Right cardiac atrium (tissue), 5 donors: ENCODE results near the gene PDLIM7. TPM values are rescaled to one million over a fixed set of nuclear protein-coding genes. Genes with fewer than 3 reads are reported as not detected.

Source experiments
- ATAC-seq, 2 donors: fragments of 200-7000 bp; cut with Tn5 transposase; one replicate each; pipeline versions ENCODE4 v1.8.0 to v1.9.1; 2020; ENCODE audit warnings: moderate library complexity in 2 of 2, mild to moderate bottlenecking in 1 of 2
- DNase-seq, 3 donors: peaks; one replicate each; pipeline ENCODE4 v3.0.0-alpha.2; 2020
- H3K27ac ChIP-seq: one replicate; pipeline ENCODE4 v1.5.1; 2013; ENCODE audit warnings: mild to moderate bottlenecking, low read length, control low read depth, moderate library complexity
- H3K27me3 ChIP-seq: one replicate; pipeline ENCODE4 v1.6.1; 2013; ENCODE audit not compliant: control insufficient read depth, insufficient read depth
- H3K4me1 ChIP-seq: one replicate; pipeline ENCODE4 v1.6.1; 2013; ENCODE audit warnings: low read length; ENCODE audit not compliant: control insufficient read depth, insufficient read depth
- H3K4me3 ChIP-seq: one replicate; pipeline ENCODE4 v1.5.1; 2013; ENCODE audit warnings: low read length, control low read depth
- H3K9me3 ChIP-seq: one replicate; pipeline ENCODE4 v1.6.1; 2013; ENCODE audit warnings: low read length; ENCODE audit not compliant: control insufficient read depth
- WGBS: extraction: QIAGEN DNeasy Blood & Tissue Kit; methylation state at CpG from one replicate; pipeline ENCODE4 v1.1.7; 2013; 5-methylcytosine and 5-hydroxymethylcytosine counted together
- intact Hi-C, 4 donors: fragments of 100-400 bp; cut with DNase I; formaldehyde crosslinking; loops; one replicate each; pipeline versions ENCODE4 v1.11.0 to v1.14.0; 2022 to 2023
- polyA plus RNA-seq: library from polyadenylated mRNA; stranded (reverse); fragments of 200-250 nt; gene quantifications from one replicate; pipeline ENCODE4 v1.2.3, GENCODE V29; 2013
- total RNA-seq, 4 donors: library from RNA; stranded (reverse); fragmentation: NEBNext Ultra II Directional; extraction: Animal tissue kit (Norgen Biotek cat#: 25700); gene quantifications; one replicate each; pipeline ENCODE4 v1.2.1, GENCODE V29; 2021
- donor health status: healthy with polysubstance abuse.
- donor health status: DM: no; HTN: yes; CAD: no.
- donor health status: DM: no; HTN: no; CAD: no.
- donor health status: DM: no; HTN: yes; CAD: no; lungs with severe emphysema.
- donor health status: DM: yes; HTN: yes; CAD: no.

The PDLIM7 gene
- total and polyA plus RNA-seq, 5 donors = 35.0 to 71.5 (median 54.7) TPM

- Histone ChIP-seq H3K9me3 (no peaks in the 10 kb centered on the region), H3K4me3 (no peak overlapping the region), H3K27me3 (no peaks in the 10 kb centered on the region), H3K27ac (no peak overlapping the region), H3K4me1 (no peaks in the 10 kb centered on the region)
- DNase-seq (no peak), ATAC-seq (no peak)
- WGBS = 95% methylated on average over 4 of the region's 4 CpGs
- intact Hi-C loops = no loop called here
Observed at GRCh38 chr5:177439518-177440053, 57.8 kb downstream of the PDLIM7 start.

GRCh38 chr5:177438468-177438867 lies 58.9 kb downstream of the PDLIM7 start:
- no peak overlapping the region for H3K4me3 ChIP-seq
- no peaks in the 10 kb centered on the region for H3K4me1 ChIP-seq
- H3K27me3 ChIP-seq = no peaks in the 10 kb centered on the region
- ATAC-seq (no peak), DNase-seq (peak in 2 of 3 donors; percentile 36 to 46)
- intact Hi-C loops = no loop called here
- 90% methylated on average over 10 of the region's 10 CpGs for WGBS
- H3K27ac ChIP-seq = no peak overlapping the region
- no peaks in the 10 kb centered on the region for H3K9me3 ChIP-seq

GRCh38 chr5:177437623-177438022 lies 59.8 kb downstream of the PDLIM7 start:
- H3K27ac ChIP-seq = no peak overlapping the region
- ATAC-seq = no peak
- no peaks in the 10 kb centered on the region for H3K4me1 ChIP-seq
- no peaks in the 10 kb centered on the region for H3K27me3 ChIP-seq
- intact Hi-C loops = no loop called here
- 72% methylated on average over 4 of the region's 4 CpGs for WGBS
- DNase-seq = peak in 1 of 3 donors; percentile 4
- no peak overlapping the region for H3K4me3 ChIP-seq
- no peaks in the 10 kb centered on the region for H3K9me3 ChIP-seq

GRCh38 chr5:177435847-177436536 lies 61.4 kb downstream of the PDLIM7 start:
- H3K4me1 ChIP-seq = no peaks in the 10 kb centered on the region
- ATAC-seq (no peak), DNase-seq (peak in 2 of 3 donors; percentile 53 to 55)
- H3K27me3 ChIP-seq = no peaks in the 10 kb centered on the region
- H3K27ac ChIP-seq = no peak overlapping the region
- H3K4me3 ChIP-seq = no peak overlapping the region
- intact Hi-C loops = no loop called here
- WGBS = 95% methylated on average over 37 of the region's 37 CpGs
- H3K9me3 ChIP-seq = no peaks in the 10 kb centered on the region

GRCh38 chr5:177434942-177435738 lies 62.3 kb downstream of the PDLIM7 start:
- no peaks in the 10 kb centered on the region for H3K4me1 ChIP-seq
- H3K9me3 ChIP-seq = no peaks in the 10 kb centered on the region
- H3K27ac ChIP-seq = no peak overlapping the region
- WGBS = 95% methylated on average over 20 of the region's 20 CpGs
- peak in 2 of 3 donors; percentile 34 to 36 for DNase-seq
- no peak overlapping the region for H3K4me3 ChIP-seq
- H3K27me3 ChIP-seq = no peaks in the 10 kb centered on the region
- intact Hi-C loops = no loop called here
- ATAC-seq = no peak

GRCh38 chr5:177434437-177434836 lies 63.0 kb downstream of the PDLIM7 start:
- Histone ChIP-seq H3K4me3 (no peak overlapping the region), H3K27ac (no peak overlapping the region), H3K27me3 (no peaks in the 10 kb centered on the region), H3K9me3 (no peaks in the 10 kb centered on the region), H3K4me1 (no peaks in the 10 kb centered on the region)
- WGBS = 88% methylated on average over 8 of the region's 8 CpGs
- intact Hi-C loops = no loop called here
- peak in 2 of 3 donors; percentile 23 to 41 for DNase-seq
- ATAC-seq = no peak

GRCh38 chr5:177433658-177434217 lies 63.7 kb downstream of the PDLIM7 start:
- intact Hi-C loops = no loop called here
- Histone ChIP-seq H3K9me3 (no peaks in the 10 kb centered on the region), H3K4me1 (no peaks in the 10 kb centered on the region), H3K27me3 (no peaks in the 10 kb centered on the region), H3K4me3 (no peak overlapping the region), H3K27ac (no peak overlapping the region)
- WGBS = 94% methylated on average over 29 of the region's 29 CpGs
- ATAC-seq (no peak), DNase-seq (peak in 2 of 3 donors; percentile 53)

Other genes starting within 250 kb of the PDLIM7 start
- gene RAB24, start 193.9 kb downstream of the PDLIM7 start, total RNA-seq = 10 to 100 TPM; 15.0 to 23.8 (median 20.6) TPM
- 28.6 TPM for gene RAB24, start 193.9 kb downstream of the PDLIM7 start, polyA plus RNA-seq
- gene PRELID1, start 193.8 kb downstream of the PDLIM7 start, total RNA-seq = 10 to 100 TPM; 40.4 to 55.7 (median 46.0) TPM
- 43.3 TPM for gene PRELID1, start 193.8 kb downstream of the PDLIM7 start, polyA plus RNA-seq
- gene MXD3, start 185.7 kb downstream of the PDLIM7 start, total RNA-seq = 1 to 10 TPM; 2.4 to 3.6 (median 2.6) TPM
- 1.7 TPM for gene MXD3, start 185.7 kb downstream of the PDLIM7 start, polyA plus RNA-seq
- gene LMAN2, start 145.9 kb downstream of the PDLIM7 start, total RNA-seq = 10 to 100 TPM; 59.0 to 74.3 (median 68.8) TPM
- gene LMAN2, start 145.9 kb downstream of the PDLIM7 start, polyA plus RNA-seq = 109 TPM
- 1 to 10 TPM; 3.8 to 5.1 (median 4.2) TPM for gene RGS14, start 139.7 kb downstream of the PDLIM7 start, total RNA-seq
- gene RGS14, start 139.7 kb downstream of the PDLIM7 start, polyA plus RNA-seq = 4.6 TPM
- gene SLC34A1, start 113.2 kb downstream of the PDLIM7 start, total RNA-seq = not detected
- not detected for gene SLC34A1, start 113.2 kb downstream of the PDLIM7 start, polyA plus RNA-seq
- gene PFN3, start 96.9 kb downstream of the PDLIM7 start, total RNA-seq = not detected
- gene PFN3, start 96.9 kb downstream of the PDLIM7 start, polyA plus RNA-seq = not detected
- under 1 TPM; 0.17 to 0.34 (median 0.26) TPM for gene F12, start 88.0 kb downstream of the PDLIM7 start, total RNA-seq
- gene F12, start 88.0 kb downstream of the PDLIM7 start, polyA plus RNA-seq = 0.27 TPM
- 10 to 100 TPM; 13.2 to 16.9 (median 15.5) TPM for gene GRK6, start 70.9 kb downstream of the PDLIM7 start, total RNA-seq
- 7.4 TPM for gene GRK6, start 70.9 kb downstream of the PDLIM7 start, polyA plus RNA-seq
- gene PRR7, start 50.8 kb downstream of the PDLIM7 start, total RNA-seq = under 1 TPM in 3 of 4 donors, not detected in 1; 0.33 to 0.45 (median 0.35) TPM
- gene PRR7, start 50.8 kb downstream of the PDLIM7 start, polyA plus RNA-seq = 0.27 TPM
- 10 to 100 TPM; 15.3 to 44.8 (median 25.3) TPM for gene DBN1, start 24.0 kb downstream of the PDLIM7 start, total RNA-seq
- gene DBN1, start 24.0 kb downstream of the PDLIM7 start, polyA plus RNA-seq = 17.7 TPM
- gene DOK3, start 12.2 kb upstream of the PDLIM7 start, total RNA-seq = 1 to 10 TPM; 3.1 to 4.5 (median 3.9) TPM
- gene DOK3, start 12.2 kb upstream of the PDLIM7 start, polyA plus RNA-seq = 1.4 TPM
- 10 to 100 TPM; 36.0 to 43.5 (median 40.3) TPM for gene DDX41, start 19.4 kb upstream of the PDLIM7 start, total RNA-seq
- 30.5 TPM for gene DDX41, start 19.4 kb upstream of the PDLIM7 start, polyA plus RNA-seq
- 10 to 100 TPM; 24.9 to 34.2 (median 27.7) TPM for gene FAM193B, start 57.0 kb upstream of the PDLIM7 start, total RNA-seq
- gene FAM193B, start 57.0 kb upstream of the PDLIM7 start, polyA plus RNA-seq = 41.8 TPM
- gene TMED9, start 94.6 kb upstream of the PDLIM7 start, total RNA-seq = 100 to 1,000 TPM in 1 of 4 donors, 10 to 100 TPM in 3; 64.4 to 102 (median 74.0) TPM
- 84.6 TPM for gene TMED9, start 94.6 kb upstream of the PDLIM7 start, polyA plus RNA-seq
- gene B4GALT7, start 102.5 kb upstream of the PDLIM7 start, total RNA-seq = 10 to 100 TPM; 15.8 to 24.1 (median 20.7) TPM
- 24.1 TPM for gene B4GALT7, start 102.5 kb upstream of the PDLIM7 start, polyA plus RNA-seq